A549 (cell line): ENCODE measurements around the gene ZNF491. TPM values are rescaled to one million over a fixed set of nuclear protein-coding genes. Genes with fewer than 3 reads are reported as not detected.

ENCODE experiments used
- ATAC-seq, 2 experiments: fragments of 200-7000 bp in 1 of 2; fragments of >200 bp in 1 of 2; cut with Nextera tagmentation in 1 of 2; cut with Tn5 transposase in 1 of 2; 3 replicates each; pipeline versions ENCODE4 v1.8.0 to v1.9.1; 2018 to 2020; ENCODE audit warnings: mild to moderate bottlenecking in 1 of 2, moderate library complexity in 1 of 2
- CTCF ChIA-PET: fragments of 300-600 bp; sonication (Branson Sonifier 250); formaldehyde crosslinking; extraction: SDS; loops from one replicate; lab custom pipeline; 2021; ENCODE audit warnings: antibody characterized with exemption, inconsistent platforms; lab: Yijun Ruan, JAX
- POLR2A ChIA-PET: fragments of 350-600 bp; formaldehyde crosslinking; extraction: SDS; loops from one replicate; lab custom pipeline; 2021; ENCODE audit warnings: antibody characterized with exemption, inconsistent platforms; lab: Yijun Ruan, JAX
- DNase-seq, 2 experiments: peaks; one replicate each; pipeline versions ENCODE4 v3.0.0 to v3.0.0-alpha.2; 2011 to 2016; ENCODE audit warnings: low read depth in 1 of 2, low spot score in 1 of 2
- FAIRE-seq: peaks from 2 replicates; lab custom pipeline; 2011; peaks lifted over from hg19 to GRCh38; lab: Jason Lieb, UNC
- H3K27ac ChIP-seq, 2 experiments: fragments of >200 bp; sonication (Bioruptor Twin); formaldehyde crosslinking; 3 replicates each; pipeline ENCODE4 v1.5.1; 2016 to 2017
- H3K4me1 ChIP-seq: fragments of >200 bp; sonication (Bioruptor Twin); formaldehyde crosslinking; 3 replicates; pipeline ENCODE4 v1.6.1; 2016
- H3K4me2 ChIP-seq: fragments of >200 bp; sonication (Bioruptor Twin); formaldehyde crosslinking; 3 replicates; pipeline ENCODE4 v1.6.1; 2016
- H3K4me3 ChIP-seq: fragments of >200 bp; sonication (Bioruptor Twin); formaldehyde crosslinking; 3 replicates; pipeline ENCODE4 v1.5.1; 2016
- H3K9me3 ChIP-seq: fragments of >200 bp; sonication (Bioruptor Twin); formaldehyde crosslinking; 3 replicates; pipeline ENCODE4 v1.6.1; 2016
- CEBPB ChIP-seq, 2 experiments: fragments of >200 bp in 1 of 2; sonication (Bioruptor Twin) in 1 of 2; formaldehyde crosslinking in 1 of 2; IDR thresholded peaks; 2 replicates each; pipeline ENCODE4 v1.6.1; 2012 to 2016
- E2F6 ChIP-seq: IDR thresholded peaks from 2 replicates; pipeline ENCODE4 v1.6.1; 2012; ENCODE audit warnings: low read depth, borderline replicate concordance
- EHF ChIP-seq: fragments of 250-450 bp; sonication (Bioruptor Pico); IDR thresholded peaks from 2 replicates; pipeline ENCODE4 v1.5.0; 2020; ENCODE audit warnings: mild to moderate bottlenecking
- FOSL2 ChIP-seq, 2 experiments: fragments of 450-650 bp in 1 of 2; fragments of >200 bp in 1 of 2; sonication (Bioruptor Twin) in 1 of 2; formaldehyde crosslinking; IDR thresholded peaks; 2 replicates each; pipeline versions ENCODE4 v1.5.0 to v1.6.1; 2016 to 2020; ENCODE audit warnings: mild to moderate bottlenecking in 1 of 2, moderate library complexity in 1 of 2
- HES2 ChIP-seq: fragments of >200 bp; sonication (Bioruptor Twin); formaldehyde crosslinking; IDR thresholded peaks from 2 replicates; pipeline ENCODE4 v1.6.1; 2016
- HEYL ChIP-seq: fragments of 250-450 bp; sonication (Bioruptor Pico); IDR thresholded peaks from 2 replicates; pipeline ENCODE4 v1.8.0; 2021; ENCODE audit warnings: mild to moderate bottlenecking, moderate library complexity
- HMGXB4 ChIP-seq: fragments of 250-450 bp; sonication (Bioruptor Pico); IDR thresholded peaks from 2 replicates; pipeline ENCODE4 v1.5.0; 2021; ENCODE audit warnings: mild to moderate bottlenecking, moderate library complexity, borderline replicate concordance
- KDM1A ChIP-seq: fragments of 200-600 bp; sonication (generic); IDR thresholded peaks from 2 replicates; pipeline ENCODE4 v1.6.1; 2016; ENCODE audit warnings: low read depth, mild to moderate bottlenecking
- KDM5A ChIP-seq: fragments of 200-600 bp; sonication (generic); IDR thresholded peaks from 2 replicates; pipeline ENCODE4 v1.6.1; 2016; ENCODE audit warnings: antibody characterized with exemption, mild to moderate bottlenecking
- NFE2L2 ChIP-seq: fragments of 150-350 bp; conservative IDR thresholded peaks from 2 replicates; pipeline ENCODE4 v1.6.1; 2014; ENCODE audit warnings: low read length
- NPAS2 ChIP-seq: fragments of 250-450 bp; sonication (Bioruptor Pico); IDR thresholded peaks from 2 replicates; pipeline ENCODE4 v1.8.0; 2022; ENCODE audit warnings: mild to moderate bottlenecking, moderate library complexity, borderline replicate concordance
- RCOR1 ChIP-seq: fragments of 150-350 bp; IDR thresholded peaks from 2 replicates; pipeline ENCODE4 v1.6.1; 2014; ENCODE audit warnings: antibody characterized with exemption, low read length, low read depth
- SREBF2 ChIP-seq: fragments of 450-650 bp; IDR thresholded peaks from 2 replicates; pipeline ENCODE4 v1.6.1; 2014; ENCODE audit warnings: mild to moderate bottlenecking, moderate library complexity
- ZC3H11A ChIP-seq: fragments of 450-650 bp; IDR thresholded peaks from 2 replicates; pipeline ENCODE4 v1.6.1; 2014; ENCODE audit warnings: antibody characterized with exemption, mild to moderate bottlenecking
- WGBS: methylation state at CpG from one replicate; pipeline ENCODE4 v1.1.6; 2017; ENCODE audit errors: missing lambda C conversion rate; 5-methylcytosine and 5-hydroxymethylcytosine counted together
- polyA minus RNA-seq: library from RNA; depleted of rRNA, polyadenylated mRNA; stranded (reverse); fragments of >200 nt; gene quantifications from 2 replicates; pipeline ENCODE4 v1.2.3, GENCODE V29; 2011; rRNA and poly(A)+ RNA removed
- polyA plus RNA-seq, 4 experiments: library from polyadenylated mRNA; depleted of rRNA in 3 of 4; stranded (reverse); fragments of >200 nt; fragmentation: RNase III in 1 of 4; extraction: RNeasy Plus Mini Kit Qiagen cat#74134 plus additional on column Dnase treatment in 1 of 4; gene quantifications; 2 replicates in 3 of 4; 3 replicates in 1 of 4; pipeline ENCODE4 v1.2.3, GENCODE V29; 2011 to 2017
- TF ChIP-seq, protein P1 (sequence below): IDR thresholded peaks from 2 replicates; pipeline ENCODE4 v1.6.1; 2012

ZNF491 gene
- polyA plus RNA-seq (2011; rRNA removed) (not detected in 2 replicates), polyA plus RNA-seq (2017; fragmentation: RNase III; extraction: RNeasy Plus Mini Kit Qiagen cat#74134 plus additional on column Dnase treatment) (not detected in 3 replicates), polyA minus RNA-seq (not detected in 2 replicates)
- not detected in 2 replicates for polyA plus RNA-seq (2012; cell fraction: cytosol; rRNA removed)
- polyA plus RNA-seq (2012; cell fraction: nucleus; rRNA removed), result not detected in 2 replicates

- TF ChIP-seq NPAS2 (CRISPR knock-in tag) (no peak), ZC3H11A (no peak)
- 14% methylated on average over 15 of the region's 56 CpGs for WGBS
- DNase-seq (no peak), ATAC-seq (no peak), FAIRE-seq (no peak)
- POLR2A ChIA-PET, result no interaction called here
- CTCF ChIA-PET, result no interaction called here
- H3K27ac ChIP-seq, result no peak within 1 kb of the TSS
- no peaks in the 10 kb centered on the region for H3K4me1 ChIP-seq
- no peak within 1 kb of the TSS for H3K4me2 ChIP-seq
- peaks cover 4% of the 10 kb centered on the region; the same call in 1 of the 3 replicates for H3K9me3 ChIP-seq
- H3K4me3 ChIP-seq, result no peak within 1 kb of the TSS
Observed at GRCh38 chr19:11798391-11799330, at the start of gene ZNF491. ZNF491 (plus strand) TSS chr19:11798523; CDS start chr19:11805954, 7,431 bp downstream.

DNA sequence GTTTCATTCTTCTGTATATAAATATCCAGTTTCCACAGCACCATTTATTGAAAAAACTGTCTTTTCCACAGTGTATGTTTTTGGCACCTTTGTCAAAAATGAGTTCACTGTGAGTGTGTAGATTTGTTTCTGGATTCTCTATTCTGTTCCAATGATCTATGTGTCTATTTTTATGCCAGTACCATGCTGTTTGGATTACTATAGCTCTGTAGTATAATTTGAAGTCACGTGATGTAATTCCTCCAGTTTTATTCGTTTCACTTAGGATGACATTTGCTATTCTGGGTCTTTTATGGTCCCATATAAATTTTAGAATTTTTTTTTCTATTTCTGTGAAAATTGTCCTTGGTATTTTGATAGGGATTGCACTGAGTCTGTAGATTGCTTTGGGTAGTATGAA is 48.6 kb upstream of the ZNF491 start:
- Histone ChIP-seq H3K4me1 (no peaks in the 10 kb centered on the region), H3K4me2 (no peak overlapping the region), H3K9me3 (peaks cover 2% of the 10 kb centered on the region; the same call in 1 of the 3 replicates), H3K27ac (no peak overlapping the region), H3K4me3 (no peak overlapping the region)
- CTCF ChIA-PET, result no interaction called here
- 2% methylated on average over 2 of the region's 2 CpGs for WGBS
- no peak for DNase-seq
- FAIRE-seq, result no peak
- no peak for ATAC-seq
- POLR2A ChIA-PET, result no interaction called here
- TF ChIP-seq KDM5A (no peak), E2F6 (no peak), HES2 (no peak), CEBPB (IDR thresholded peaks at IDR 0.05) (no peak), FOSL2 (IDR thresholded peaks at IDR 0.05) (no peak), FOSL2 (CRISPR knock-in tag; IDR thresholded peaks at IDR 0.05) (no peak), NFE2L2 (no peak), SREBF2 (no peak), KDM1A (no peak), HEYL (CRISPR knock-in tag) (no peak)
- TF ChIP-seq, protein P1, sequence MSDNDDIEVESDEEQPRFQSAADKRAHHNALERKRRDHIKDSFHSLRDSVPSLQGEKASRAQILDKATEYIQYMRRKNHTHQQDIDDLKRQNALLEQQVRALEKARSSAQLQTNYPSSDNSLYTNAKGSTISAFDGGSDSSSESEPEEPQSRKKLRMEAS, result no peak

DNA sequence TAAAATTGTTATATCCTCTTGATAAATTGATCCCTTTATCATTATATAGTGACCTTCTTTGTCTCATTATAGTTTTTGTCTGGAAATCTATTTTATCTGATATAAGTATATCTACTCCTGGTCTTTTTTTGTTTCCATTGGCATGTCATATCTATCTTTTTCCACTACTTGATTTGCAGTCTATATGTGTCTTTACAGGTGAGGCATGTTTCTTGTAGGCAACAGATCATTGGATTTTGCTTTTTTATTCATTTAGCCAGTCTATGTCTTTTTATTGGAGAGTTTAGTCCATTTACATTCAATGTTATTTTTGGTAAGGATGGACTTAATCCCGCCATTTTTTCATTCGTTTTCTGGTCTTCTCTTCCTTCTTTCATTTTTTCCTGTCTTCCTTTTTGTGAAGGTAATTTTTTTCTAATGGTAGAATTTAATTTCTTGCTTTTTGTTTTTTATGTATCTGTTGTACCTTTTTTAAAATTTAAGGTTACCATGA is 46.0 kb upstream of the ZNF491 start:
- H3K4me1 ChIP-seq, result no peaks in the 10 kb centered on the region
- H3K27ac ChIP-seq, result no peak overlapping the region
- ChIA-PET CTCF (no interaction called here), POLR2A (no interaction called here)
- DNase-seq (no peak), ATAC-seq (no peak), FAIRE-seq (no peak)
- 0% methylated on average over 2 of the region's 2 CpGs for WGBS
- TF ChIP-seq EHF (CRISPR knock-in tag) (no peak), HMGXB4 (CRISPR knock-in tag) (no peak), RCOR1 (no peak)
- no peak overlapping the region for H3K4me2 ChIP-seq
- no peak overlapping the region for H3K4me3 ChIP-seq
- H3K9me3 ChIP-seq, result peaks cover 4% of the 10 kb centered on the region; the same call in 1 of the 3 replicates
